Measurements from ENCODE around the gene SCAMP1.

Gene SCAMP1

GRCh38 chr5:78467140-78467539 is 106.7 kb downstream of the SCAMP1 start:
- Histone ChIP-seq H3K4me1 (ENCODE audit: control insufficient read depth, insufficient read depth, low read length) (no peaks in the 10 kb centered on the region), H3K4me3 (ENCODE audit: low read depth, low read length) (no peak overlapping the region), H3K36me3 (ENCODE audit: control insufficient read depth in 2 of 2, insufficient read depth in 1 of 2, low read length in 2 of 2) (peaks cover 1 to 9% of the 10 kb centered on the region in 2 experiments; a peak in 2 of 3 replicates), H3K27ac (ENCODE audit: extremely low read depth, low read depth, low read length) (no peak overlapping the region), H3K9me3 (ENCODE audit: control insufficient read depth, insufficient read depth, low read depth, low read length) (no peaks in the 10 kb centered on the region)
- CTCF ChIA-PET, result interaction anchor here (0.6 to 2.7 kb wide), 20 partner anchors 16 to 601 kb away, joined by 3 to 14 read pairs (median 4); no protein-coding TSS in a partner anchor
- POLR2A ChIA-PET, result no interaction called here
- TF ChIP-seq ZNF239 (tag by site-specific recombination; IDR thresholded peaks at IDR 0.05), result no peak
- TF ChIP-seq ZNF174 (tag by site-specific recombination; IDR thresholded peaks at IDR 0.05), result no peak
- no peak for TF ChIP-seq ZNF157 (tag by site-specific recombination; IDR thresholded peaks at IDR 0.05)
- no peak for TF ChIP-seq ZNF843 (tag by site-specific recombination; IDR thresholded peaks at IDR 0.05)

GRCh38 chr5:78467752-78468357 is 107.4 kb downstream of the SCAMP1 start:
- H3K9me3 ChIP-seq (ENCODE audit: control insufficient read depth, insufficient read depth, low read depth, low read length), result no peaks in the 10 kb centered on the region
- POLR2A ChIA-PET, result no interaction called here

GRCh38 chr5:78471896-78472295 is 111.5 kb downstream of the SCAMP1 start:
- ChIA-PET POLR2A (no interaction called here), CTCF (interaction anchor here (0.6 to 3.2 kb wide), 12 partner anchors 8 to 741 kb away, joined by 3 to 18 read pairs (median 4); no protein-coding TSS in a partner anchor)
- no peaks in the 10 kb centered on the region for H3K36me3 ChIP-seq (ENCODE audit: control insufficient read depth in 2 of 2, insufficient read depth in 1 of 2, low read length in 2 of 2)
- no peaks in the 10 kb centered on the region for H3K4me1 ChIP-seq (ENCODE audit: control insufficient read depth, insufficient read depth, low read length)
- no peak overlapping the region for H3K27ac ChIP-seq (ENCODE audit: extremely low read depth, low read depth, low read length)
- H3K4me3 ChIP-seq (ENCODE audit: low read depth, low read length), result no peak overlapping the region
- no peaks in the 10 kb centered on the region for H3K9me3 ChIP-seq (ENCODE audit: control insufficient read depth, insufficient read depth, low read depth, low read length)
- TF ChIP-seq ZNF341 (tag by site-specific recombination; IDR thresholded peaks at IDR 0.05; ENCODE audit: low read depth) (no peak), PRDM1 (tag by site-specific recombination; IDR thresholded peaks at IDR 0.05) (no peak), ZEB2 (tag by site-specific recombination; IDR thresholded peaks at IDR 0.05) (no peak), ZNF580 (tag by site-specific recombination; IDR thresholded peaks at IDR 0.05) (no peak), ZIC2 (tag by site-specific recombination; IDR thresholded peaks at IDR 0.05) (no peak), ZNF510 (tag by site-specific recombination; IDR thresholded peaks at IDR 0.05; ENCODE audit: insufficient replicate concordance) (no peak), ZNF707 (tag by site-specific recombination; IDR thresholded peaks at IDR 0.05) (no peak), ZBTB10 (tag by site-specific recombination; IDR thresholded peaks at IDR 0.05) (no peak), ZBTB20 (tag by site-specific recombination; IDR thresholded peaks at IDR 0.05) (no peak), AEBP2 (tag by site-specific recombination; IDR thresholded peaks at IDR 0.05; ENCODE audit: borderline replicate concordance) (no peak)

More at GRCh38 chr5:78467752-78468357, 107.4 kb downstream of the SCAMP1 start:
- TF ChIP-seq YY1 (tag by site-specific recombination; IDR thresholded peaks at IDR 0.05) (no peak), ZNF274 (IDR thresholded peaks at IDR 0.05; ENCODE audit: low read length) (no peak), ZNF274 (tag by site-specific recombination; IDR thresholded peaks at IDR 0.05; ENCODE audit: borderline replicate concordance) (no peak), ZEB2 (tag by site-specific recombination; IDR thresholded peaks at IDR 0.05) (no peak), ZNF404 (tag by site-specific recombination; IDR thresholded peaks at IDR 0.05) (no peak), ZNF350 (tag by site-specific recombination; IDR thresholded peaks at IDR 0.05) (no peak), RBAK (tag by site-specific recombination; IDR thresholded peaks at IDR 0.05) (no peak), ZNF155 (tag by site-specific recombination; IDR thresholded peaks at IDR 0.05) (no peak), ZBTB6 (tag by site-specific recombination; IDR thresholded peaks at IDR 0.05) (no peak), ZNF654 (tag by site-specific recombination; IDR thresholded peaks at IDR 0.05; ENCODE audit: low read depth) (peak; percentile 53), ZNF660 (tag by site-specific recombination; IDR thresholded peaks at IDR 0.05) (0 out of 2 replicates have a peak, but pooled peaks have one; percentile 51), HOXA7 (CRISPR knock-in tag; IDR thresholded peaks at IDR 0.05; ENCODE audit: borderline replicate concordance) (no peak), GLI2 (tag by site-specific recombination; IDR thresholded peaks at IDR 0.05; ENCODE audit: borderline replicate concordance, low read depth) (no peak), ZNF114 (tag by site-specific recombination; IDR thresholded peaks at IDR 0.05) (no peak), ZFP69B (tag by site-specific recombination; IDR thresholded peaks at IDR 0.05) (no peak), ZSCAN18 (tag by site-specific recombination; IDR thresholded peaks at IDR 0.05) (no peak), ZNF184 (tag by site-specific recombination; IDR thresholded peaks at IDR 0.05) (no peak), ZNF701 (tag by site-specific recombination; IDR thresholded peaks at IDR 0.05) (no peak), HOXD13 (CRISPR knock-in tag; IDR thresholded peaks at IDR 0.05; ENCODE audit: borderline replicate concordance) (no peak), ZNF664 (tag by site-specific recombination; IDR thresholded peaks at IDR 0.05) (0 out of 2 replicates have a peak, but pooled peaks have one; percentile 5)
- H3K36me3 ChIP-seq (ENCODE audit: control insufficient read depth in 2 of 2, insufficient read depth in 1 of 2, low read length in 2 of 2), result peaks cover 0 to 9% of the 10 kb centered on the region in 2 experiments; a peak in 1 of 3 replicates
- H3K4me3 ChIP-seq (ENCODE audit: low read depth, low read length), result no peak overlapping the region
- no peak overlapping the region for H3K27ac ChIP-seq (ENCODE audit: extremely low read depth, low read depth, low read length)
- CTCF ChIA-PET, result interaction anchor here (0.6 to 2.7 kb wide), 26 partner anchors 8 to 600 kb away, joined by 3 to 14 read pairs (median 4); no protein-coding TSS in a partner anchor
- H3K4me1 ChIP-seq (ENCODE audit: control insufficient read depth, insufficient read depth, low read length), result no peaks in the 10 kb centered on the region
